HG03521 (cell line): ENCODE data around the gene HIVEP2.

Experiments
- ATAC-seq: cut with Tn5 transposase; IDR thresholded peaks from one replicate; pipeline ENCODE4 v1.9.1; 2021; ENCODE audit warnings: mild to moderate bottlenecking, moderate library complexity; ENCODE audit not compliant: unreplicated experiment

Gene HIVEP2

GRCh38 chr6:142946181-142946923 is 1.4 kb upstream of the HIVEP2 start:
- ATAC-seq, result peak; percentile 21

- peak; percentile 10 for ATAC-seq
These were observed 637 bp upstream of the HIVEP2 start for GRCh38 chr6:142945446-142946180.

DNA sequence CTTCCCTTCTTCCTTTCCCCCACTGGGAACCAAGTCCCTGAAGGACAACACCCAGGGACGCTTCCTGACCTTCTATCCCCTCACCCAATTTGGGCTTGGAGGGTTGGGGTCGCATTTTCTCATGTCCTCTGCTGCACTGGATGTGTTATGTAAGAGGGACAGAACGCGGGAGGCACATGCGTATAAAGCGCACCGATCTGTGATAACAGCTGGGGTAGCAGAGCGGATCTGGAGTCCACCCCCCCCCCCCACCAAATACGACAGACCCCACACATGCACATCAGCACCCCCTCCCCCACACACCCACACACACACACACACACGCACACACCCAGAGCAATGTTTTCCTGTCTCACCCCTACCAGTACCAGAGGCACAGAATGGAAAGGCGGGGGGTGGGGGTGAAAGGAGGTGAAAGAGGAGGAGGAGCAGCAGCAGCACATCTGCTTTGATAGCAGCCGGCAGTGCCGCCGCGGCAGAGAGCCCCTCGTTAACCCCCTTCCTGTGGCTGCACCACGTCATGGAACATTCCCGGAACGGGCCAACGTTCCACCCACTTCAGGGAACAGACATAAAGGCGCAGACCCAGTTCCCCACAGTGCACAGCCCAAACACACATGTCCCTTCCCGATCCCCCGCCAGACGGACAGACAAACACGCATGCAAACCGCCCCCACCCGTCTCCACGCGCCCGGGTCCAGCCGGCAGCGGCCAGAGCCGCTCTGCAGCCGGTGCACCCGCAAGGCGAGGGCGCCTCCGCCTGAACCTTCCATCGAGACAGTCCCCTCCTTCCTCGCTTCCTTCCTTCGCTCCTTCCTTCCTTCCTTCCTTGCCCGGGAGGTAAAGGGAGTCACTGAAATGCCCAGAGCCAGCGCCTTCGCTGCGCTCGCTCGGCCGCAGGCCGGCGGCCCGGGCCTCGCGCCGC is 590 bp downstream of the HIVEP2 start:
- ATAC-seq, result peak; percentile 7

GRCh38 chr6:142943711-142944123 is 1.3 kb downstream of the HIVEP2 start:
- no peak for ATAC-seq

DNA sequence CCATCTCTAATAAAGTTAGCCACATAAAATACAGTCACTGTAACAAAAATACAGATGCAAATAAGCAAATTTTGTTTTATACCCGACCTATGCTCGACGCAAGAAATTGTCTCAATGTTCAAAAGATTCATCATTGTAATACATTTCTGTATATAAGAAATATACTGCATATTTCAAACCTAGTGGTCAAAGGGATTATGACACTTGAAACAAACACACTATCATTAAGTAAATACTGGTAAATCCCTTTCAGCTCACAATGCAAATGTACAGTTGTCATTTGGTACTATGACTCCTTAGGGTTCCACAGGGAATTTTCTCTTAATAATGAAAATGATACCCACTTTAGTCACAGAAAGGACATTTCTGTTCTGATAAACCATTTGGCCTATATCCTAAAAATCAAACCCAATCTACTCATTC is 2.2 kb downstream of the HIVEP2 start:
- no peak for ATAC-seq

- ATAC-seq, result no peak
These were observed 2.7 kb downstream of the HIVEP2 start for GRCh38 chr6:142942238-142942637.

DNA sequence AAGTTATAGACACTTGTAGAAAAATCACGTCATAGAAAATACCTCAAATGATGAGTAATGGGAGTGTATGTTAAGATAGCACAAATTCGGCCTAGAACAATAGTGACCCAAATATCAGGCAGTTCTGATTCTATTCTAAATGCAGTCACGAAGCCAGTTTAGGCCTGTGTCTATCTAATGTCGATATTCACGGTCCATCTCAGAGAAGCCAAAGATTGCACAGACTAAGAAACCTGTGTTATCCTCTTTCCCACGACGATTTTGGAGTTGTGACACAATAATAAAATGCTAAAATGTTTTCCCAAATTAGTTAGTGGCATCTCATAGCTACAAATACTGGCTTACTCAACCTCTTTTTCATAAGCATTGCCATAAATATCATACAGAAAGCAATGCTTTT is 4.0 kb downstream of the HIVEP2 start:
- no peak for ATAC-seq

DNA sequence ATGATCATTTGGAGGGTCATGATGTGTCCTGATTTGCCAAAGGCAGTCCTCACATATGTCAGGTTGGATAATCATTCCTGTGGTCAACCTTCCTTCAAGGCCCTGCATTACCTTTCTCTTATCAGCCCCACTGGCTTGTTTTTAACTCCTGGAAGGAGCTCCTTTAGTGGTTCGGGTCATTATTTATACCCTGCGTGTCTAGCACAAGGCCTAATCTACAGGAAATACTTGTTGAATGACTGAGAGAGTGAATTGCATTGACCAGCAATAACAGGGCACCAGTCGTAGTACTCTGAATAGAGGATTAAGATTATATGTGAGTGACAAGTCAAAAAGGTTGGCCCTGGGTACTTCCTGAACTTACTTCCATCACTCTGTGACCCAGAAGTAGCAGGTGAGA is 4.5 kb downstream of the HIVEP2 start:
- no peak for ATAC-seq

- ATAC-seq, result no peak
These were observed 6.5 kb downstream of the HIVEP2 start for GRCh38 chr6:142938510-142938909.

DNA sequence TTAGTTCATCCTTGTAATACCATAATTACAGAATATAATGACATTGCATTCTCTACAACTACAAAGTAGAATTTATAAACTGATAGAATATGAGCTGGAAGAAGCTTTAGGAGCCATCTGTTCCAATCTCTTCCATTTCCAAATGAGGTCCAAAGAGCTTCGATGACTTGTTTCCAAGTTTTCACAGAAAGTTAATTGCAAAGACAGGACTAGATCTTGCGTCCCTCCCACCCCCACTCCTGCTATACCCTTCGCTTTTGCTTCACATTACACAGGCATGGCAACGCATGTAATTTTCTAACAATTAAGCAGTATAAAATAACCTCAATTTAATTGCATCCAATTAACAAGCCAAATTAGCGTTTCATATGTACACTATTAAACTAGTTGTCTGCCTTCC is 7.0 kb downstream of the HIVEP2 start:
- ATAC-seq, result no peak

DNA sequence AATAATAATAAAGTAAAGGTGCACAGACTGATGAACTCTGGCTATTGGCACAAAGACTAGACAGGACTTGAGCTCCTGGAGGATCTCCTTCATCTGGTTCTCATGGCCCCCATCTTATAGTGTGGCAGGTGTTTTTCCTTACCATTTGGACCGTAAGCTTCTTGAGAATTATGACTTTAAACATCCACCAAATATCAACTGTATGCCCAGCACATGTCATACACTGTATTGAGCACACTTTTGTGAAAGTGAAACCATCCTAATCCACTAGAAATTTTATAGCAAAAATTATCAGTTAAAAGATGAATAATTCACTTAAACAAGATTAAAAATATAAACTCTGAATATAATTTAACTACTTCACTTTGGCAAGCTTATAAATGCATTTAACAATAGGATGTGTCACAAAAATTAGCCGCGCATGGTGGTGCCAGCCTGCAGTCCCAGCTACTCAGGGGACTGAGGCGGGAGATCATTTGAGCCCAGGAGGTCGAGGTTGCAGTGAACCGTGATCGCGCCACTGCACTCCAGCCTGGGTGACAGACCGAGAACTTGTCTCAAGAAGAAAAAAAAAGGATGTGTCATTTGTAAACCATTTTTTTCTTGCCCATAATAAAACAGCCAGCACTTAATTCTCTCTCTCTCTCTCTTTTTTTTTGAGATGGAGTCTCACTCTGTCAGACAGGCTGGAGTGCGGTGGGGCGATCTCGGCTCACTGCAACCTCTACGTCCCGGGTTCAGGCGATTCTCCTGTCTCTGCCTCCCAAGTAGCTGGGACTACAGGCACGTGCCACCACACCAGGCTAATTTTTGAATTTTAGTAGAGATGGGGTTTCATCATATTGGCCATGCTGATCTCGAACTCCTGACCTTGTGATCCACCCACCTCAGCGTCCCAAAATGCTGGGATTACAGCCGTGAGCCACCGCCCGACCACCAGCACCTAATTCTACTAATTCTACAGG is 9.1 kb downstream of the HIVEP2 start:
- ATAC-seq, result peak; percentile 48

DNA sequence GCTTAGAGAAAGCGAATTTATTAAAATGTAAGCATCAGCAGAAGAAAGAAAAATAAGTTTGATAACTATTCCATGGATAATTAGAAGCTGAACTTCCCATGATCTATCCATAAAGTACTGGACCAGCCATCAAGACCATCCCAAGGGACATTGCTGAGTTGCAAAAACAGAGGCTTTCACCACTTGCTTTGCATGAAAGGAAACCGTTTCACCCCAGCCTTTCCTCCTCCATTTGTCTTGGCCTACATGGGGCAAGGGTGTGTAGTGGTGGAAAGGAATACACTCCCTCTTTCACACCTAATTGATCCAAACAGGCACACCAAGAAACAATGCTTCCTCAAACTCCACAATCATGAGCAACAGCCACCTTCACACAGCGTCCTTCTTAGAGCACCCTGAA is 10.4 kb downstream of the HIVEP2 start:
- ATAC-seq, result no peak

DNA sequence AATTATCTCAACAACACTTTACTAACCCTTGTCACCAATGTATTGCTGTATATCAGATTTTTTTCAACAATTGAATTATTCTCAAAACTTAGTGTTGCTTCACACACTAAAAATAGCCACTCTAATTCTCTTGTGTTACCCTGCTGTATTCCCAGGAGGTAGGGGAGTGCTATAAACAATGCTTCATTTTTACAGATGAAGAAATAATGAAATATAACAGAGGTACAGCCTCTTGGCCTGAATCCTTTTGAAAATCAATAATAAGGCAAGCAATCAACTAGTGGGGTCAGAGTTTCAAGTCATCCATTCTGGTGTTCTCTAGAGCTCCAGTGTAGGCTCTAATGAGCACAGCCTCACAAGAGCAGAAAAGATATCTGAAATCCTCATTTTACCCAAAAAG is 10.9 kb downstream of the HIVEP2 start:
- ATAC-seq, result no peak

- no peak for ATAC-seq
These were observed 11.3 kb downstream of the HIVEP2 start for GRCh38 chr6:142933701-142934100.

DNA sequence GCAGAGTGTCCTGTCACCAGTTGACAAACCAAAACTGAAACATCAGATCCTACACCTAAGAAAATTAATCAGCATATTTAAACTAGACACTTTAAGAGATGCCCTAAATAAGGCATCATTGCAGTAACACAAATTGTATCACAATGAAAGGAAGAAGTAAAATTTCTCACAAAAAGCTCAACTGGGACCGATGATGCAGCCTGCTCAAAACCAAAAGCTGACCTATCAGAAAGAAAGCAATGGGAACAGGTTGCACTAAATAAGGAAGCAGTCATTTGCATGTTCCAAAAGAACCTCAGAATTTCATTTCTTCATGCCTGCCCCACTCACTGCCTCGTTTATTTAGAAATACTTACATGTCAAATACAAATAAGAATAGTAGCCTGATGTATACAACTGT is 12.1 kb downstream of the HIVEP2 start:
- ATAC-seq, result no peak

DNA sequence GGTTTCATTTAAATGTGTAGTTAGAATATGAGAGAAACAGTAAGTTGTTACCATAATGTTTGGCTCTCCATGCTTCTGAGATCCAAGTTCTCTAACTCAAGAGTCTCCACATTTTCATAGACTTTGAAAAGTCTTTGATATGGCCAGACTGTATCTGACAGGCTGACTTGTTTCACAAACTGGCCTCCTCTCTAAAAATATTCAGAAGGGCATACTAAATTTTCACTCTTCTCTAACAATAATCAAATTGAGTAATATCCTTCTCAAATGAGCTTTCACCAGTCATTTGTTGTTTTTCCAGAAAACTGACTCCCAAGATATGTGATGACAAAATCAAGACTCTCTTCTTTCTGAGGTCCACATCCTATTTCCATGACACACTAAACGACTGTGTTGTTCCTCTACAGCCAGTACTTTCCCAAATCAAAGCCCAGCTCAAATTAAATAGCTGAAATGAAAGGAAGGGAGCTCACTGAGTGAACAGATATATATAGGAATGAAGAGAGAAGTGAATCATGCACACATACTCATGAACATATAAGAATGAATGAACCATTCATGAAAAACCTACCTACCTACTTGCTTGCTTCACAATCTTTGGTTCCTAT is 15.1 kb downstream of the HIVEP2 start:
- no peak for ATAC-seq

DNA sequence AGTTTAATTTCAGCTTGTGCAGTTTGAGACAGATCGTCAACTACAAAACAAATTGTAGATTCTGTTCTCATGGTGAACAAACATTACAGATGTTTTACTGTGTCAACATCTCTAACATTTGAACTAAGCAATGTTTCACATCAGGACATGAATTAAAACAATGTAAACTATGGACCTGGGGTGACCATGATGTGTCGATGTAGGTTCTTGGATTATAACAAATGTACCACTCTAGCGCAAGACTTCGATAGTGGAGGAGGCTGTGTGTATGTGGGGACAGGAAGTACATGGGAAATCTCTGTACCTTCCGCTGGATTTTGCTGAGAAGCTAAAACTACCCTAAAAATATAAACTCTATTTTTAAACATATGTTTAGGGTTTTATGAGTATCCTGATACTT is 17.1 kb downstream of the HIVEP2 start:
- no peak for ATAC-seq

DNA sequence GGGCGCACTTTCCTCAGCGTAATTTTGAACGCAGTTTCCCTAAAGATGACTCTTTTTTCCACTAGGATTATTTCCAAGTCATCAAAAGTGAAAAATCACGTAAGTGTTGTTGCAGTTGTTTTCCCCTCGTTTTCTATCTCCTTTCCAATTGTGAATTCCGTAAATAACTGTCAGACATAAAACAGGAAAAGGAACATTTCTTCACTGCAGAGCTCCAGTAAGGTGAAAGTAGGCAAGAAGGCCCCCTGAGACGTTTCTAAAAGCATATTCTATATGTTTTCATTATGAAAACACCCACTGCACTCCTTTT is 17.8 kb downstream of the HIVEP2 start:
- no peak for ATAC-seq

DNA sequence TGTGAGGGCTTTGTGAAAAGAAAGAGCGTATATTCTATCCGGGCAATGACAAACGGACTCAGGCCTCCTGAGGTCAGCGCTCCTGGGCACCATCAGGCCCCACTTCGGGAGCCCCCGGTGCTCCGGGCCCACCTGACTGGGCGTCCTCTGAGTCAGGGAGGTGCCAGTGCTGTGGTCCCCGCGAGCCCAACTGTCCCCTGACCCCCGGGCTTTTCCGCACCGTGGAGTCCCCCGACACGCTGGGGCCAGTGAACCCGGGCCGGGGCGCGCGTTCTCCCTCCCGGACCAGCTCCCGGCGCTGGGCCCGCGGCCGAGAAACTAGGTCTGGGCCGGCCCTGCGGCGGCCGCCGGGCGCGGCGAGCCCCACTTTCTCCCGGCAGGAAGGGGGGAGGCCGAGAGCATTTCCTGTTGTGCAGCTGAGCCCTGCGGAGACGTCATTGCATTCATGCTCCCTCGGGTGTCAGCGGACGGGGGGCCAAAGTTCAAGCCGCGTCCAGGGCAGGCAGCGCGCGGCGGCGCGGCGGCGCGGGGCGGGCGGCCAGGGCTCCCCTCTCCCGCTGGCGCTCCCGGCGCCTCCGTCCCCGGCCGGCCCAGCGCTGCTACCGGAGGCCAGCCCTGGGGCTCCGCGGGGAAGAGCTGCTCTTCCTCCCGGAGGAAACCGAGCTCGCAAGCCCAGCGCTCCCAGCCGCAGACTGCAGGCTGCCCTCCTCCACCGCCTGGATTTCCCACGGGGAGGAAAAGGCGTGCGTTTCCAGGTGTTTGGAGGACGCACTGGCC is 18.3 kb downstream of the HIVEP2 start:
- ATAC-seq, result peak; percentile 91
